Activated naive CD4-positive, alpha-beta T cell treated with anti-CD3 and anti-CD28 coated beads, Interleukin-2, amount 50 U/mL, for 16 hours (primary cell): Measurements from ENCODE around the gene SPOCK1.
"Not testable (repeated sequence)": the region's sequence is repeated elsewhere in the genome, so short reads cannot be mapped to it uniquely, and the experiment has no call there.

Source experiments
- DNase-seq: peaks from one replicate; pipeline ENCODE4 v3.0.0-alpha.2; 2020

Gene SPOCK1

DNA sequence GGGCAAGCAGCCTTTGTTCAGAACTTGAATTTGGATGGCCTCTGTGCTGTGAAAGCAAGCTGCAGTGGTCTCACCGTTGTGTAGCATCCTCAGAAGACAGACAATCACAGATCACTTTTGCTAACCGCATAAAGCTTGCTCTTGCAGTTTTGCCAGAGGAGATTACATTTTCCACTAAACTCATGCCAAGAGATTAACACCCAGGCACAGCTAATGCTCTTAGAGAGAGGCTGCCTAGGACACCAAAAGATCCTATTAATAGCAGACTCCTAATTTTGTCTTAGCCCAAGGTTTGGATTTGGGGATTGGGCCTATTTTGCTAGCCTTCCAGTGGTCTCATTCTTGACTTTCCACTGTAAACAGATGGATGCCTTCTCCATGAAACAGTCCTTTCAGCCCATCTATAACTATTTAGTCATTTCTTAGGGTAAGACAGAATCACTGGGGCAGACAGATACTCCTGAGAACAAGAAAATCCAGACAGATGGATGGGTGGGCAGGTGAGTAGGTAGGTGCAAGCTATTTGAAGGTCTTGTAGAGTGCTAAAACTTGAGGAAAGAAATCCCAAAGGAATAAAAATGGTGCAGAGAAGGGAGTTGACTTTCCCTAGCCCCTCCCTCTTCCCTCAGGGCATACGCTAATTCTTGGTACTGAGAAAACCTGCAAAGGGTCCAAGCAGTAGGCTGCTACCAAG lies 506.2 kb downstream of the SPOCK1 start:
- no peak for DNase-seq

- DNase-seq: no peak
These were observed 513.2 kb downstream of the SPOCK1 start for GRCh38 chr5:136985785-136986475.

- no peak for DNase-seq
These were observed 514.2 kb downstream of the SPOCK1 start for GRCh38 chr5:136984772-136985446.

DNA sequence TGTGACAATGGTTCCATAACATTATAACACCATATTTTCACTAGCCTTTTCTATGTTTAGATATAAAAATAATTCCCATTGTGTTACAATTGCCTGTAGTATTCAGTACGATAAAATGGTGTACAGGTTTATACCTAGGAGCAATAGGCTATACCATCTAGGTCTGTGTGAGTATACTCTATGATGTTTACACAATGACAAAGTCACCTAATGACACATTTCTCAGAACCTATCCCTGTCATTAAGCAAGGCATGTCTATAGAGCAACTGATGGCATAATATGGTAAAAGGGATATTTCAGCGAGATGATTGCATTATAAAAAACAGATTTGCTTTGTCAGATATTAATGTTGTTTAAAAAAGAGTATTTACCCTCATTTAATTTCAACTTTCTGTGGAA lies 517.2 kb downstream of the SPOCK1 start:
- no peak for DNase-seq

DNA sequence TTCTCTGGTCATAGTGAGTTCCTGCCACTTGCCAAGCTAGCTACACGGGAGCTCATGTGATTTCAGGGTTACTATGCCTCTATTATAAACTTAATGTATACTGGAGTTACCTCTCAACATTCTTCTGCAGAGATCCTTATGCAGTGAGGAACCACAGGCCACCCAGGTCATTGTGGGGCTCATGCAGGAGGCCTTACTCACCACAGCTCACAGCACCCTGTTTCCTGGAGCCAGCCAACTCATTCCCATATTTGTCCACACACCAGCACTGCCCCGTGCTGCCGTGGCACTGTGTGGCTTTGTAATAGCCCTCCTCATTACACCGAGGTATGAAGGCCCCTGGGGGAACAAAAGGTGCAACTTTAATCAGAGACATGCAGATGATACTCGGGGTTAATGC lies 520.0 kb downstream of the SPOCK1 start:
- no peak for DNase-seq

- no peak for DNase-seq
These were observed 535.6 kb downstream of the SPOCK1 start for GRCh38 chr5:136963504-136963903.

GRCh38 chr5:136957428-136957827 lies 541.7 kb downstream of the SPOCK1 start:
- DNase-seq: no peak

DNA sequence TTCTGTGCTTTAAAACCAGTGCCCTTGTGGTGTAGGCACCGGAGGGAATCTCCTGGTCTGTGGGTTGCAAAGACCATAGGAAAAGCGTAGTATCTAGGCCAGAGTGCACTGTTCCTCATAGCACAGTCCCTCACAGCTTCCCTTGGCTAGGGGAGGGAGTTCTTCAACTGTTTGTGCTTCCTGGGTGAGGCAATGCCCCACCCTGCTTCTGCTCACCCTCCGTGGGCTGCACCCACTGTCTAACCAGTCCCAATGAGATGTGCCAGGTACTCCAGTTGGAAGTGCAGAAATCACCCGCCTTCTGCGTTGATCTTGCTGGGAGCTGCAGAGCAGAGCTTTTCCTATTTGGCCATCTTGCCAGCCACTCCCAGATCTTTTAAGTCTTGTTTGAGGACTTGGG lies 545.0 kb downstream of the SPOCK1 start:
- not testable (repeated sequence) for DNase-seq

GRCh38 chr5:136953346-136954069 lies 545.6 kb downstream of the SPOCK1 start:
- not testable (repeated sequence) for DNase-seq

- DNase-seq: no peak
These were observed 571.6 kb downstream of the SPOCK1 start for GRCh38 chr5:136927571-136927970.

DNA sequence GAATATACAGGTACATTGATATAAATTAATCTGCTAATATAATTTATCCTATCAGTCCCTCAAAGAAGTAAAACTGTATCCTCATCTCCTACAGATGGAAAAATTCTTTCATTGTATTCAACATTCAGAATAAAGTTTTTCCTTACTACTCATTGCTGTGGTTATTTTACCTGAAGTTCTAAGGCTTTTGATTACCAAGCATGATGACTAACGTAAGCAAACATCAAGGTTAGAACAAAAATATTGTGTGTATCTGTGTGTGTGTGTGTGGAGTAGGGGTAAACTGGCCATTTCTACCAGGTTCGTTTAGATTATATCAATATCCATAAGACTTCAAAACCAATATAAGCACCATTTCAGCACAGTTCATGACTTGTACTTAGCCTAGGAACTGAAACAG lies 573.1 kb downstream of the SPOCK1 start:
- DNase-seq: no peak
